HG03571 (cell line): Measurements from ENCODE around the gene EIF4E2.

Experiments
- ATAC-seq: cut with Tn5 transposase; IDR thresholded peaks from one replicate; pipeline ENCODE4 v1.9.1; 2021; ENCODE audit not compliant: unreplicated experiment

The EIF4E2 gene

DNA sequence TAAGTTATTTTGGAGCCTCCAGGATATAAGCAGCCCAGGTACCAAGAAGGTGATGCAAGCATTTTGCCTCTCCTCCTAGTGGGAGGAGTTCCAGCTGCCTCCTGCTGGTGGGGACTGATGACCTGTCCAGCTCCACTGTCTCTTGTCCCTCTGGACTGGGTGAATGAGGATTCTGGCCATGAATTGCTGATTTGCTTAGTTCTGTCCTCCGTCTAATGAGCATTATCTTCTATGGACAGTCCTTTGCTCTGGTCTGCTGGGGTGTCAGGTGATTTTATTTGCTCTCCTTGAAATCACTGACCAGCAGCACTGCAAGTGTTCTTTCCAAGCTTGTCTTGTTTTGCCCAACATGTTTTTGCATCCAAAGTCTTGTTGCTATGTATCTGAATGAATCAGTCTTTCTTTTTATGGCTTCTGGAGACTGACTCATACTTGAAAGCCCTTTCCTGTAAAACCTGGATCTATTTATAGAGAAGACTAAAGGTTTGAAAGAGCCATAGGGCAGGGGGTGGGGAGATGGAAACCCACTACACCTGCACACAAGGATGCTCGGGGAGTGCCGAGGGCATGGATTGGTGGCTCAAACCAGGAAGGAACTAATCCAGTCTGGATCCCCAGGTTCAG, 42.4 kb downstream of the EIF4E2 start:
- no peak for ATAC-seq

DNA sequence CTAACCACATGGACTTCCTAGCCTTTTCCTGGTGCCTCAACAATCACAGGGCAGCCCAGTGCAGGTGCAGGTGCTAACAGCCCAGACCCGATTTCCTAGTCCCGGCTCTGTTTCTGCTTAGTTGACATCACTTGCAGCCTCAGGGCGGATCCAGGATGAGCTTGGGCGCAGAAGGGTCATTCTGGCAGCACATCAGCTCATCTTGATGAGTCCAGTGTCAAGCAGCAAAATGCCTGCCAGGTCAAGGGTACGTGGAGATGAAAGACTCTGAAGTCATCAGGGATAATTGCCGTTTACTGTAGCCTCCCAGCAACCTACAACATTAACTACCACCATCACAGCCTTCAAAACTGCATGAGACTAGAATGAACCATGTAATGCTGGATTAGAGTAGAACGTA, 43.5 kb downstream of the EIF4E2 start:
- no peak for ATAC-seq

DNA sequence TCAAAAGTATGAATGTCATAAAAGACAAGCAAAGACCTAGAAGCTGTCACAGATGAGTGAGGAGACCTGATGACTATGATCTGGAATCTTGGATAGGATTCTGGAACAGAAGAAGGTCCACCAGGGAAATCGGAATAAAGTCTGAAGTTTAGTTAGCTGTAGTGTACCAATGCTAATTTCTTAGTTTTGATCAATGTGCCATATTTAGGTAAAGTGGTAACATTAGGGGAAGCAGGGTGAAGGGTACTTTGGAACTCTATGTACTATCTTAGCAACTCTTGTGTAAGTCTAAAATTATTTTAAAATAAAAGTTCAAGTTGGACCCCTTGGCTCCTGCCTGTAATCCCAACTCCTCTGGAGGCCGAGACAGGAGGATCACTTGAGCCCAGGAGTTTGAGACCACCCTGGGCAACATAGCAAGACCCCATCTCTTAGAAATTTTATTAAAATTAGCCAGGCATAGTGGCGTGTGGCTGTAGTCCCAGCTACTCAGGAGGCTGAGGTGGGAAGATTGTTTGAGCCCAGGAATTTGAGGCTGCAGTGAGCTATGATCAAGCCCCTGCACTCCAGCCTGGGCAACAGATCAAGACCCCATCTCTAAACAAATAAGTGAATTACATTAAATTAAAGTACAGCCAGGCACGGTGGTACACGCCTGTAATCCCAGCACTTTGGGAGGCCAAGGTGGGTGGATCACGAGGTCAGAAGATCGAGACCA, 47.0 kb downstream of the EIF4E2 start:
- no peak for ATAC-seq

DNA sequence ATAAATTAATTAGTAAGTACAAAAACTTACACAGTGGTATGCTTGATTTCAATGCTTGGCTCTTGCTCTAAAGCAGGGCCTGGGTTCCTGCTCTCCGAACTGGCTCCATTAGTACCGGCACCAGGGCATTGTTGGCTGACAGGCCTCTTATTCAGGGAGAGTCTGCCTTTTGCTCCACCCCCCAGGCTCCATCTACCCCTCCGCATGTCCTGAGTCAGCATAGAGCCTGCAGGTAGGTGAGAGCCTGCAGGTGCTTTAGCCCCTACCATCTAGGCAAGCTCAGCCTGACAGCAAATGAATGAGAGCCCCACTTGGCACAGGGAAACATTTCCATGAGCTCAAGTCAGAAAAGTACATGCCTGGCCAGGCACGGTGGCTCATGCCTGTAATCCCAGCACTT, 47.8 kb downstream of the EIF4E2 start:
- ATAC-seq, result no peak

DNA sequence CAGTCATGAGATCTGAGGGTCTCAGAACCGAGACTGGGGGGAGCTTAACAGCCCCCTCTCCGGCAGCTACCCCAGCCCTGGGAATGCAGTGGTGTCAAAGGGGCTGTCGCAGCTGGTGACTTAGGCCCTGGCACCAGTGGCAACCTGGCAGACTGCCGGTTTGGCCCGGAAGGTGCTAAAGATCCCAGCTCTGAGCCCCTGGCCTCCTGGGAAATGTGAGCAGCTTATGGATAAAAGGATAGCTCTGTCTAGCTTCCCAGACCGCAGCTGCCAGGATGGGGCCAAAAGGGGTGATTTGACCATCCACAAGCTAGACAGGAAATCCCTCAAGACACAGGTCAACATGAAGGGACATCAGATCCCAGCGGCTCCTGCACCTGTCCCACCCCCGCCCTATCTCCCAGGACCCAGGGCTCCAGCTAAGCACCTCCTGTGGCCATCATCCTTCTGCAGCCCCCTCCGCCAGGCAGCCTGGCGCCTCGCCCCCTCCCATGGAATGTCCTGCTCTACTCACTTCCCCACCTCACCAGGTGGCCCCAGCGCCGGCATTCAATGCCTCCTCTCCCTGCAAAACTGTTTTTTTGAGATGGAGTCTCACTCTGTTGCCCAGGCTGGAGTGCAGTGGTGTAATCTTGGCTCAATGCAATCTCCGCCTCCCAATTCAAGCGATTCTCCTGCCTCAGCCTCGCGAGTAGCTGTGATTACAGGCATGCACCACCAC, 49.7 kb downstream of the EIF4E2 start:
- ATAC-seq, result no peak

DNA sequence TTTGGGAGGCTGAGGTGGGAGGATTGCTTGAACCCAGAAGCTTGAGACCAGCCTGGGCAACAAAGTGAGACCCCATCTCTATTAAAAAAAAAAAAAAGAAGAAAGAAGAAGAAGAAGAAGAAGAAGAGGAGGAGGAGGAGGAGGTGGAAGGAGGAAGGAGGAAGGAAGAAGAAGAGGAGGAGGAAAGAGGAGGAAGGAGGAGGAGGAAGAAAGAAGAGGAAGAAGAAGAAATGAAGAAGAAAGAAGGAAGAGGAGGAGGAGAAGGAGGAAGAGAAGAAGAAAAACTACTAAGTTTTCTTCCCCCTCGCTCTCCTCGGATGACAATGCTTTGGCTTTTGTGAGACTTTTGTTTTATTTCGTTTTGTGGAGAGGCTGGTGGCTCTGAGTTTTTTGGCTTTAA, 52.8 kb downstream of the EIF4E2 start:
- no peak for ATAC-seq

DNA sequence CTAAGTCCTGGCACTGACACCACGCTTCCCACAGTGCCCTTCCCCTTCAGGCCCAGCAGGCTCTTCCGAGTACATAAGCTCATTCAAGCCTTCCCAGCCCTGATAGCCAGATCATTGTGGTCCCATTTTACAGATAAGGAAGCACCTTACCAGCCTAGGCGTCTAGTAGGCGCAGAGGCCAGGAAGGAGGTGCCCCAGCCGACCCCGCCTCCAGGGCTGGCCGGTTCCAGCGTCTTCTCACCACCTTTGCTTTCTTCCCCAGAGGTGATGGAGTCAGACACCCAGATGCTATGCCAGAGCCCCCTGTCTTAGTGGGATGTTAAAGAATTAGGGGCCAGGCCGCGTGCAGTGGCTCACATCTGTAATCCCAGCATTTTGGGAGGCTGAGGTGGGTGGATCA, 54.0 kb downstream of the EIF4E2 start:
- no peak for ATAC-seq

DNA sequence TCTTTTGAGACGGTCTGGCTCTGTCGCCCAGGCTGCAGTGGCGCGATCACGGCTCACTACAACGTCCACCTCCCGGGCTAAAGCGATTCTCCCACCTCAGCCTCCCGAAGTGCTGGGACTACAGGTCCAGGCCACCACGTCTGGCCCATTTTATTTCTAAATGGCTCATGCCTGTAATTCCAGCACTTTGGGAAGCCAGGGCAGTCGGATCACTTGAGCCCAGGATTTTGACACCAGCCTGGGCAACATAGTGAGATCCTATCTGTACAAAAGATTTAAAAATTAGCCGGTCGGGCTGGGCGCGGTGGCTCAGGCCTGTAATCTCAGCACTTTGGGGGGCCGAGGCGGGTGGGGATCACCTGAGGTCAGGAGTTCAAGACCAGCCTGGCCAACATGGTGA, 56.5 kb downstream of the EIF4E2 start:
- no peak for ATAC-seq

DNA sequence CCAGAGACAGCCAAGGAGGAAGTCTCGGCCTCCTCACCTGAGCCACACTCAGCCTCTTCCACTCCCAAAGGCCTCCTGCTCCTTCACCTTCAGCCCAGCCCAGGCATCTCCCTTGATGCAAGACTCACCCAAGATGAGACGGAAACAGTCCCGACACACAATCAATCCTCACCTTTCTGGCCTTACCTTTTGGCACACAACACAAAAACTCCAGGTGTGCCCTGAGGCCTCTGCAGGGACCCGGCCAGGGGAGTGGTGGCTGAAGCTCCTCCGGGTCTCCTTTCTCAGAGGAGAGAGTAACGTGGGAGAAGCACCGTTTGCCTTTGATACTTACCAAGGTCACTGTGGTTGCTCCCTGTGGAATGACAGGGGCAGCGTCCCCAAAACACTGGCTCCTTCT, 59.1 kb downstream of the EIF4E2 start:
- no peak for ATAC-seq

DNA sequence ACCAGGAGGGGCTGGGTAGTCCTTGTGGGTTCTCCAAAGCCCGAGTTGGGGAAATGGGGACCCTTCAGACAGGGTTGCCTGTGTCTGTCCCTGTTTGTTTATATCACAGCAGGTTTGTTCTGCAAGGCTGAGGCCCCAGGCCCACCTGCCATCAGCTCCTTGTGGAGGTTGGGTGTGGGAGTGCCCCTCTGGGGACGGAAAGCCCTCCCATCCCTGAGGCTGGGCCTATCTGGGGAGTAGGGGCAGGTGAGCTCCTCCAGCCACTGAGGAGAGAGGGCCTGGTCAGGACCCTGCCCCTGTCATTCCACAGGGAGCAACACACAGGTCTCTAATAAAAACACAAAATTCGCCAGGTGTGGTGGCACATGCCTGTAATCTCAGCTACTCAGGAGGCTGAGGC, 59.6 kb downstream of the EIF4E2 start:
- ATAC-seq, result no peak

DNA sequence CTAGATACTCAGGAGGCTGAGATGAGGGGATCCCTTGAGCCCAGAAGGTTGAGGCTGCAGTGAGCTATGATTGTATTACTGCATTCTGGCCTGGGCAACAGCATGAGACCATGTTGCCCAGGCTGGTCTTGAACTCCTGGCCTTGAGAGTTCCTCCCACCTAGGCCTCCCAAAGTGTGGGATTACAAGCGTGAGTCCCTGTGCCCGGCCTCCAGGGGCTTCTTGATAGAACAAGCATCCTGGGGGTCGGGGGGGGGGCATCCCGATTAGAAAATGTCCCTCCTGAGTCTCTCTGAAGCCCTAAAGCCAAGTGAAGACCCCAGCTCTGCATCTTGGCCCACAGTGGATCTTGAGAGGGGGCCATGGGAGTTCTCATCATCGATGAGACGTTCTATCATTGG, 60.6 kb downstream of the EIF4E2 start:
- no peak for ATAC-seq

DNA sequence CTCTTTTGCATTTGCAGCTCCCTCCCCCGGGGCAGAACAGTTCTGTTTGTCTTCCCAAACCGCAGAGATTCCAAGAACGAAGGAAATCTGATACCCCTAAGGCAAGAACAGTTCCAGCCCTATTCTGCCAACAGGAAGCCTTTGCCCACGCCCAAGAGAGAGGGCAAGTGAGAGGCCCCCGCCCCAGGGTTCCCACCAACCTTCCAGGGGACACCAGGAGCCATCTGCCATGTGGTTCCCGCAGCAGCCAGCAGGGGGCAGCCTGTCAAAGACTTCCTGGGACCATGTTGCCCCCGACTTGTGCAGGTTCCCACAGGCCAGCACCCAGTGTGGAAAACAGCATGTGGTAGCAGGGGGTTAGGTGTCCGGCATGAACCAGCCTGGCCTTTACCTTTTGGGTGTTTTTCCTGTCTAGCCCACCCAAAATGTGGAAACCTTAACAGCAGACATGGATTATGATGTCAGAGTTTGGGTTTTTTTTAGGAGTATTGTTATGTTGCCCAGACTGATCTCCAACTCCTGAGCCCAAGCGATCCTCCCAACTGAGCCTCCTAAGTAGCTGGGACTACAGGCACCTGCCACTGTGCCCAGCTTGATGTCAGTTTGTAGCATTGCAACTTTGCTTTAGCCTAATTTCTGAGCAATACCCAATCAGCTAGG, 61.2 kb downstream of the EIF4E2 start:
- ATAC-seq, result no peak

DNA sequence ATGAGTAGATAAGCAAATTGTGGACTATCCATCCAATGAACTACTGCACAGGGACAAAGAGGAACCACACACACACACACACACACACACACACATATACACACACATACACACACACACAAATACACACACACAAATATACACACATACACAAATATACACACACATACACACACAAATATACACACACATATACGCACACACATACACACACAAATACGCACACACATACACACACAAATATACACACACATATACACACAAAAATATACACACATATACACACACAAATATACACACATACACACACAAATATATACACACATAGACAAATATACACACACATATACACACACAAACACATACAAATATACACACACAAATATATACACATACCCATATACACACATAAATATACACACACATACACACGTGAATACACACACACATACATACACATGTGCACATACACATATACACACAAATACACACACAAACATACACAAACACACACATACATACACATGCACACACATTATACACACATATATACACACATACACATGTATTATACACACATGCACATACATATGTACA, 63.1 kb downstream of the EIF4E2 start:
- no peak for ATAC-seq

DNA sequence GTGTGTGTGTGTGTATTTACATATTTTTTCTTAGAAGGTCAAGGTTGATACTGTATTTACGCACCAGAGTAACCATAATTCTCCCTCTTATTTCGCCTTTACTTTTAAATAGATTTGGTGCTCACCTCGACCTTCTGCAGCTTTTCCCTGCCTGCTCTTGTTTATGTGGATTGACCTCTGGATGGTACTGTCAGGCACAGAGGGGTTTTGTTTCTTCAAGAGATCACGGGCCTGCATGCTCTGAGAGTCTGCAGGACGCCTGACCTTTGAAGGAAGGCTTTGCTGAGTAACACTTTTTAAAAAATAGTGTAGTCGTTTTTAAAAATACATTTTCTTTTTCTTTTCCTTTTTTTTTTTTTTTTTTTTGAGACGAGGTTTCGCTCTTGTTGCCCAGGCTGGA, 64.8 kb downstream of the EIF4E2 start:
- ATAC-seq, result no peak
